Suppressor macrophage treated with lipopolysaccharide for 4 hours (primary cell): ENCODE data around the gene LCN15.
A peak's percentile ranks its signal among the peaks of the same experiment; 100 is the strongest.
"Not testable (repeated sequence)": the region's sequence is repeated elsewhere in the genome, so short reads cannot be mapped to it uniquely, and the experiment has no call there.

Experiments used
- DNase-seq: peaks from one replicate; pipeline ENCODE4 v3.0.0-alpha.2; 2020

LCN15 gene

DNA sequence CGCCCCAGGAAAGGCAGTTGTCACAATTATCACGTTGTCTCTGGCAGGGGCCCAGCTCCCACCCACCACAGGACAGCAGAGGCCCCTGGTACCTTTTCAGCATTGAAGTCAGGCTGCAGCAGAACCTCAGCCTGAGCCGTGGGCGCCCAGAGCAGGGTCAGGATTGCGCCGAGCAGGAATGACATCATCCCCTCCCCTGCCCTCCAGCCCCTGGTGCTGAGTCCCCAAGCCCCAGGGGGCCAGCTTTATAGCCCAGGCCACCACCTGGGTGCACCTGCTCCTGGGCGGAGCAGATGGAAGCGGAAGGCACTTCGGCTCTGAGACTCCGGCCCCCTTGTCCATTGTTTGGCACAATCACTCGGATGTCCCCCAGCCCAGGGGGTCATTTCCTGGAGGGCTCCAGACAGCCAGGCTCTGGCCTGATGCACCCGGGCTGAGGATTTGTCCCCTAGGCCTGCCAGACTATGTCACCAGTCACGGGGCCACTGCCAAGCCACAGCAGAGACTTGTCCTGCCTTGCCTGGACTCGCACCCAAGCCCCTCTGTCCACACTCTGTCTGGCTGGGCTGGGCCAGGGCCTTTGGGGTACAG, at the start of gene LCN15:
Gene LCN15, minus strand, starts transcription at position 218 of the 591 bp plus-strand sequence. Its CDS starts 30 bp downstream, at position 188.
- no peak for DNase-seq

DNA sequence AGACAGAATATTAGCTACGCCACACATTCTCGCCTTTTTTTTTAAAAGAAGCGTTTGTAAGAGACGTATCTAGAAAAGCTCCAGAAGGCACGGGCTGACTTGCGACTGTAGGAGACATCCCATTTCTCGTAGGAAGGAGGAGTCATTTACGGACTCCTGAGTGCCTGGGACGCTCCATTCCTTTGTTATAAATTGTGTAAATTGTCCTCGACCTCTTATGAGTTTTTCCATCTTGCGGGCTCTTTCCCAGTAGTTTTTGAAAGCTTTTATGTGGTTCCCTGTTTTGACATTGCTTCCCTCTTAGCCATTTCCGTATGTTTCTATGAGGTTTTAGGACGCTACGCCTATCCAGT, 44.5 kb upstream of the LCN15 start:
- peak; percentile 18 for DNase-seq

DNA sequence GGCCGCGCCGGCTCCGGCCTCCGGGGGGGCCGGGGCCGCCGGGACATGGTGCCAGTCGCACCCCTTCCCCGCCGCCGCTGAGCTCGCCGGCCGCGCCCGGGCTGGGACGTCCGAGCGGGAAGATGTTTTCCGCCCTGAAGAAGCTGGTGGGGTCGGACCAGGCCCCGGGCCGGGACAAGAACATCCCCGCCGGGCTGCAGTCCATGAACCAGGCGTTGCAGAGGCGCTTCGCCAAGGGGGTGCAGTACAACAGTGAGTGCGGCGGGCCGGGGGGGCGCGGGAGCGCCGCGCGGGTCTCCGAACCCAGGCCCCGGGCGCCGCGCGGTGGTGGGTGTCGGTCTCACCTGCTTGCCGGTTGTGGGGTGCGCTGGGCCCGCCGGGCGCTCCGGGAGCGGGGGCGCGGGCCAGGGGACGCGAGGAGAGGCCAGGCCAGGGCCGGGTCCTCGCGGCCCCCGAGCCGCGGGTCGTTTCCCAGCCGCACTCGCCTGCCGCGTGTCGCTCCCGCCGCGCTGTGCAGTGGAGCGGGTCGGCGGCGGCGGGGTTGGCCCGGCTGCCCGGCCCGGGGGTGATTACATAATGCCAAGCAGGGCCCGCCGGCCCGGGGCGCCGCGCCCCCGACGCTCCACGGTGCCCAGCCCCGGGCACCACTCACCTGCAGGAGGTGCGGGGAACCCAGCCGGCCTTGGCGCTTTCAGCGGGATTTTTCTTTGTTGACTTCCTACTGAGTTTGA, 43.9 kb upstream of the LCN15 start:
- DNase-seq, result no peak

DNA sequence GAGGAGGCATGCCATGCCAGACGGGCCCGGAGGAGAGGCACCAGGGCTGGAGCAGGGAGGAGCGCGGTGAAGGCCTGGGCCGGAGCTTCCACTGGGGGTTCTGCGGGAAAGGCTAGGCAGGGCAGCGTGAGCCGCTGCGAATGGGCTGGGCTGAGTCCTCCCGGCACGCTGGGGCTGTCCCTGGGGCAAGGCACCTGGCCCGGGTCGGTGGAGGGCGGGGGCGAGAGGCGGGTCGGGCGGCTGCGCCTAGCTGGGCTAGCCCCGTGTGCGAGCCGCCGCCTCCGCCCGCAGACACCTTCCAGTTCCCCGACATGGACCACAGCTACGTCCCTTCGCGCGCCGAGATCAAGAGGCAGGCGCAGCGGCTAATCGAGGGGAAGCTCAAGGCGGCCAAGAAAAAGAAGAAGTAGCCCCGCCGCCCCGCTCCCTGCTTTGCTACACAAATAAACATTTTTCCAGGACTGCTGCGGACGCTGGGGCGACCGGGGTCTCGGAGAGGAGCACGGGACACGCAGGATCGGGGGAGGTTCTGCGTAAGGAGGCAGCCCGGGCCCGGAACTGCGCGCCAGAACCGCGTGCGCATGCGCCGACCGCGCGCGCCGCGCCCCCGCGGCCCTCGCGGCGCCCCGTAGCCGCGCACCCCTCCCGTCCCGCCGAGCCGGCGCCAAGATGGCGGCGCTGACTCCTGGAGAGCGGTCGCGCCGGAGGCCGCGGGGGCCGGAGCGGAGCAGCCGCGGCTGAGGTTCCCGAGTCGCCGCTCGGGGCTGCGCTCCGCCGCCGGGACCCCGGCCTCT, 43.2 kb upstream of the LCN15 start, which contains the start of gene RABL6:
Gene RABL6, plus strand, starts transcription at position 668 of the 794 bp plus-strand sequence. CDS start 249 bp downstream, outside the sequence.
- peak; percentile 90 for DNase-seq

GRCh38 chr9:136806631-136807201, 42.4 kb upstream of the LCN15 start:
- no peak for DNase-seq

- DNase-seq, result no peak
These were observed 41.7 kb upstream of the LCN15 start for GRCh38 chr9:136806067-136806466.

- no peak for DNase-seq
These were observed 41.0 kb upstream of the LCN15 start for GRCh38 chr9:136805207-136805740.

GRCh38 chr9:136804509-136805206, 40.3 kb upstream of the LCN15 start:
- no peak for DNase-seq

- no peak for DNase-seq
These were observed 39.5 kb upstream of the LCN15 start for GRCh38 chr9:136803551-136804508.

DNA sequence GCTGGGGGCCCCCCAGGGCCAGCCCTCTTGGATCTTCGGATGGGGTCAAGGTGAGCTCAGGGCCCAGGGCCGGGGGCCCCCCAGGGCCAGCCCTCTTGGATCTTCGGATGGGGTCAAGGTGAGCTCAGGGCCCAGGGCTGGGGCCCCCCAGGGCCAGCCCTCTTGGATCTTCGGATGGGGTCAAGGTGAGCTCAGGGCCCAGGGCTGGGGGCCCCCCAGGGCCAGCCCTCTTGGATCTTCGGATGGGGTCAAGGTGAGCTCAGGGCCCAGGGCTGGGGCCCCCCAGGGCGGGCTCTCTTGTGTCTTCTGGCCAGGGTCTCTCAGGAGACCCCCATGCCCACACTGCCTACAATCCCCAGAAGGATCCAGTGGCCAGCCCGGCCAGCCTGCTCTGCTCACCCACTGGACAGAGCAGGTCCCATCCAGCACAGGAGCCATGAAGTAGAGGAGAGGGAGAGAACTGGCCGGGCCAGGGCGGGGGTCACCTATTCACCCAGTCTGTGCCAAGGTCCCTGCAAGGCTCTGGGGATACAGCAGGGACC, 38.8 kb upstream of the LCN15 start:
- not testable (repeated sequence) for DNase-seq

DNA sequence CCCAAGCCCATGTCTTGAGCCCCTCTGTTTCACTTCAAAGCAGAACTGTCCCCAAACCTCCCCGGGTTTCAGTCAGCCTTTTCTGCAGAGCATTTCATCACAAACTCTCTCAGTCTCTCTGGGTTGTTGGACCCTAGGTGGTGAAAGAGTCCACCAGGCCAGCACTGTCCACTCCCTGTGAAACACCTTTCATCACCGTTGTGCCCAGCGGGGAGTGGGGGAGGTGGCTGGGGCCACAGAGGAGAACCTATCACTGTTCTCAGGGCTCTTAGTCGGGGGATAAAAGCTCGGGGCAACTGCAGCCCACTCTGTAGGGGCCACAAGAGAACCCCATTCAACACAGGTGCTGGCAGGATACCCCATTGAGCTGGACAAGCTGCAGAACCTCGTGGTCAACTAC, 38.0 kb upstream of the LCN15 start:
- no peak for DNase-seq

DNA sequence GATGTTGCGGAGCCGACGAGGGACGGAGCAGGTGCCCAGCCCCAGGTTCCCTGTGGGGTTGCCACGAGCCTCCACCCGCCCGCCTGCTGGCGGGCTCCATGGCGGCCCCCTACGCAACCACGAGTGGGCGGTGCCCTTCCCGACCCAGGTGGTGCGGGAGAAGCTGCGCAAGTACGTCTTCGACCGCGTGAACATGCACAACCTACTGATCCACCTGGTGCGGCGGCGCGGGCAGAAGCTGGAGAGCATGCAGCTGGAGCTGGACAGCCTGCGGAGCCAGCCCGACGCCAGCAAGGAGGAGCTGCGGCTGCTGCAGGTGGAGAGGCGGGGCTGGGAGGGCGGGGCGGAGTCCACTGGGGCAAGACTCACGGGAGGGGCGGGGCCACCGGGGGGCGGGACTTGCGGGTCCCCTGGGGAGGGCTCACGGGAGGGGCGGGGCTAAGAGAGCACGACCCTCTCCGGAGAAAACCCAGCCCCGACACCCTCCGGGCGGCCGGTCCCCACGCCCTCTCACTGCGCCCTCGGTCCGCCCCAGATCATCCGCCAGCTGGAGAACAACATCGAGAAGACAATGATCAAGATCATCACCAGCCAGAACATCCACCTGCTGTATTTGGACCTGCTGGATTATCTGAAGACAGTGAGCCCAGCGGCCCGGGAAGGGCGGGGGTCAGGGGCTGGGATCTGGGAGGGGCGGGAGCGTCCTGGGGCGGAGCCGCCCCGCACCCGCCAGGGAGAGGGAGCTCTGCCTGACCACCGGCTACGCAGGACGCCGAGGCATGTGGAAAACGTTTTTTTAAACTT, 35.7 kb upstream of the LCN15 start:
- DNase-seq, result peak; percentile 62

GRCh38 chr9:136799079-136799853, 34.9 kb upstream of the LCN15 start:
- no peak for DNase-seq

GRCh38 chr9:136798708-136799078, 34.4 kb upstream of the LCN15 start:
- no peak for DNase-seq

- not testable (repeated sequence) for DNase-seq
These were observed 32.5 kb upstream of the LCN15 start for GRCh38 chr9:136796775-136797347.

GRCh38 chr9:136796238-136796774, 32.0 kb upstream of the LCN15 start, which contains the start of gene CCDC183:
Gene CCDC183 (plus strand): TSS chr9:136796338. CDS start chr9:136796398, 60 bp downstream.
- no peak for DNase-seq

- peak; percentile 20 for DNase-seq
These were observed 30.7 kb upstream of the LCN15 start for GRCh38 chr9:136795000-136795348.

DNA sequence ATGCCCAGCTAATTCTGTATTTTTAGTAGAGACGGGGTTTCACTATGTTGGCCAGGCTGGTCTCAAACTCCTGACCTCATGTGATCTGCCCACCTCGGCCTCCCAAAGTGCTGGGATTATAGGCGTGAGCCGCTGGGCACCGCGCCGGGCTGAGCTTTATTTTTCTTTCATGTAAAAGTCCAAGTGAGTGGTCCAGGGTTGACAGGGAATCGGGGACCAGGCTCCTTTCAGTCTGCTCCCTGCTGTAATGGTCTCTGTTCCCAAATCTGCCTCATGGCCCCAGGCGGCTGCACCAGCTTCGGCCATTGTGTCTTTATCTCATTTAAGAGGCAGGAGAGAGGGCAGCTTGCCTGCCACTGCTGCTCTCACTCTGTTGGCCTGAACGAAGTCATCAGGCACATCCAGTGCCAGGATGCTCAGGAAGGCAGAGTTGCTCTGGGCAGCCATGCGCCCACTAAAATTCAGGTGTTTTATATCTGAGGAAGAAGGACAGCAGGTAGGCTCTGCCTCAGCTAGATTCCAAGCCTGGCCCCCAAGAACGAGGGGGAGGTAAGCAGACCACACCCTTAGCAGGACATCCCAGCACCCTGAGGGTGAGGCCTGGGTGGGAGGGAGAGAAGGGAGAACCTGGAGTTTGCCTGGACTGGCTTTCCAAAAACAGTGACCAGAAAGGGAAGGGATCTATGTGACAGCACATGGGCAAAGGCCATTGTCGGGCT, 30.1 kb upstream of the LCN15 start:
- no peak for DNase-seq
